Measurements from ENCODE around the gene ASTL. TPM values are rescaled to one million over a fixed set of nuclear protein-coding genes. Genes with fewer than 3 reads are reported as not detected.
A peak's percentile ranks its signal among the peaks of the same experiment; 100 is the strongest.

ASTL gene
- total and polyA plus RNA-seq, 9 of the 15 experiments (the other 6 are each of a cell fraction or from before 2014, with no cell fraction given), result not detected

DNA sequence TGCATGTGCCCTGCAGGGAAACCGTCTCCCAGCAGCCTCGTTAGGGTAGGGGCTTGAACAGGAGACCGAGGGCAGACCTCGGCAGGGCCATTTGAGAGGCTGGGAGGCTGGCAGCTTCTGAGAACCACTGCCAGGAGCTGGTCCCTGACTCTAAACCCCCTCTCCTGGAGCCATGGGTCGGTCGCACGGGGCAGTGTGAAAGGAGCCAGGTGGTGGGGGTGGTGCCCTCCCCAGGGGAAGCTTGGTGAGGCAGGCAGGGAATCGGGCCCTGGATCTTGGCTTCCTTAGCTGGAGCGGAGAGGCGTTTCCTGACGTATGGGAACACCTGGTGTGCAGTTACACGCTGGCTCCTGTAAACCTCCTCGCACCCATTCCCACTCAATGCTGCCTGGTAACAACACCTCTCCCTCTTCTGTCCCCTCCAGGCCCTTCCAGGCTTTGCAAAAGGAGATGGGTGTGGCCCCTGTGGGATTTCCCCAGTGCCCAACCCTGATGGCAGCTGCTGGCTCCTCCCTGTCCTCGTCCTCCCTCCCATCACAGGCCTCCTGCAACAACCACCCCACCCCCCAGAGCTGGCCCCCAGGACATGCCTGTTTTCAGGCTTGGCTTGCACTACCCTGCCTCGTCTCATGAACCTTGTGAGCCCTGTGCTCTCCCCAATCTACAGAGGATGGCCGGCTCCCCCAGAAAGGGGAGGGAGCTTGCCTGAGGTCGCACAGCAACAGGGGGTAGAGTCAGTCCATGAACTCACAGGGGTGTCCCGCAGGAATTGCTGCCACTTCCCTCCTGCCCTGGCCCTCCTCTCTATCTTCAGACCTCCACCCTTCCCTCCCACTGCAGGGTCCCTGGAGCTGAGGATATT lies 46.4 kb downstream of the ASTL start:
- in situ Hi-C loops (cut with MboI), result loop anchor here (25.0 kb wide), 1 partner anchor 305 kb away; no protein-coding TSS in a partner anchor
- BruUV-seq (replicated peaks), result no TSS peak
- Histone ChIP-seq H3K36me3 (ENCODE audit: control insufficient read depth, insufficient read depth, low read length) (no peaks in the 10 kb centered on the region), H4K20me1 (replicated peaks; ENCODE audit: control insufficient read depth, insufficient read depth, low read length) (no peaks in the 10 kb centered on the region; the same call in 1 of the 2 replicates), H3K9me3 (replicated peaks; ENCODE audit: control insufficient read depth, insufficient read depth, low read depth, low read length) (no peaks in the 10 kb centered on the region), H3K27ac (ENCODE audit: extremely low read depth, low read depth, low read length) (no peak overlapping the region), H2AFZ (ENCODE audit: low read depth, low read length) (no peak overlapping the region), H3K4me2 (ENCODE audit: insufficient read depth, low read length) (no peak overlapping the region), H3K4me1 (replicated peaks in 1 of 2; ENCODE audit: control insufficient read depth in 2 of 2, insufficient read depth in 2 of 2, low read length in 2 of 2) (peaks cover 11 to 32% of the 10 kb centered on the region in 2 experiments; a peak in 4 of 5 replicates), H3K9me1 (ENCODE audit: control insufficient read depth, insufficient read depth, low read length) (no peaks in the 10 kb centered on the region), H3K9ac (ENCODE audit: insufficient read depth in 1 of 2, low read depth in 2 of 2, low read length in 2 of 2) (no peak overlapping the region), H3K79me2 (ENCODE audit: control insufficient read depth, insufficient read depth, low read length) (no peaks in the 10 kb centered on the region), H3K27me3 (ENCODE audit: control insufficient read depth in 2 of 2, insufficient read depth in 2 of 2, low read length in 2 of 2) (peaks cover 3 to 13% of the 10 kb centered on the region in 2 experiments; a peak in 1 of 5 replicates), H3K4me3 (no peak overlapping the region)
- peak; percentile 54 for ATAC-seq
- intact Hi-C loops (cut with micrococcal nuclease), result no loop called here
- ChIA-PET CTCF (ENCODE audit: low intra/inter-chr PET ratio) (no interaction called here), POLR2A (interaction anchor here (0.7 to 1.4 kb wide), 2 partner anchors 10 to 13 kb away, joined by 4 read pairs; no protein-coding TSS in a partner anchor)
- DNase-seq (ENCODE audit: extremely low read depth in 1 of 4, low spot score in 3 of 4), result peak in 2 of 4 experiments; percentile 38 to 47
- TF ChIP-seq MEF2D (tag; conservative IDR thresholded peaks at IDR 0.05; ENCODE audit: low read depth) (no peak), MYBL2 (IDR thresholded peaks at IDR 0.05; ENCODE audit: low read depth) (no peak), MYBL2 (CRISPR knock-in tag; IDR thresholded peaks at IDR 0.05; ENCODE audit: borderline replicate concordance) (no peak), MCM3 (IDR thresholded peaks at IDR 0.05) (no peak), ZNF3 (CRISPR knock-in tag; IDR thresholded peaks at IDR 0.05) (no peak), DDX20 (tag; IDR thresholded peaks at IDR 0.05; ENCODE audit: low read depth) (no peak), ZFP36 (IDR thresholded peaks at IDR 0.05; ENCODE audit: low read depth, low read length, partially characterized antibody) (no peak), FIP1L1 (IDR thresholded peaks at IDR 0.05; ENCODE audit: low read depth, low read length, poor library complexity, severe bottlenecking) (no peak), SMAD4 (CRISPR knock-in tag; conservative IDR thresholded peaks at IDR 0.05) (no peak), MED1 (CRISPR knock-in tag; IDR thresholded peaks at IDR 0.05; ENCODE audit: borderline replicate concordance) (no peak), EGR1 (conservative IDR thresholded peaks at IDR 0.05) (no peak), TAF1 (IDR thresholded peaks at IDR 0.05; ENCODE audit: control insufficient read depth, extremely low read depth, insufficient read depth, low read length, severe bottlenecking) (no peak), DEAF1 (CRISPR knock-in tag; IDR thresholded peaks at IDR 0.05) (no peak), GTF2A2 (tag; IDR thresholded peaks at IDR 0.05) (no peak), ARID2 (IDR thresholded peaks at IDR 0.05) (no peak)
- WGBS (ENCODE audit: insufficient coverage, low coverage, missing lambda C conversion rate), result 36% methylated on average over 18 of the region's 18 CpGs
- FAIRE-seq, result no peak
